ENCODE measurements around the gene BEX4. TPM values are rescaled to one million over a fixed set of nuclear protein-coding genes. Genes with fewer than 3 reads are reported as not detected.

Gene BEX4
- total RNA-seq, 1 donor: 13.0 TPM

DNA sequence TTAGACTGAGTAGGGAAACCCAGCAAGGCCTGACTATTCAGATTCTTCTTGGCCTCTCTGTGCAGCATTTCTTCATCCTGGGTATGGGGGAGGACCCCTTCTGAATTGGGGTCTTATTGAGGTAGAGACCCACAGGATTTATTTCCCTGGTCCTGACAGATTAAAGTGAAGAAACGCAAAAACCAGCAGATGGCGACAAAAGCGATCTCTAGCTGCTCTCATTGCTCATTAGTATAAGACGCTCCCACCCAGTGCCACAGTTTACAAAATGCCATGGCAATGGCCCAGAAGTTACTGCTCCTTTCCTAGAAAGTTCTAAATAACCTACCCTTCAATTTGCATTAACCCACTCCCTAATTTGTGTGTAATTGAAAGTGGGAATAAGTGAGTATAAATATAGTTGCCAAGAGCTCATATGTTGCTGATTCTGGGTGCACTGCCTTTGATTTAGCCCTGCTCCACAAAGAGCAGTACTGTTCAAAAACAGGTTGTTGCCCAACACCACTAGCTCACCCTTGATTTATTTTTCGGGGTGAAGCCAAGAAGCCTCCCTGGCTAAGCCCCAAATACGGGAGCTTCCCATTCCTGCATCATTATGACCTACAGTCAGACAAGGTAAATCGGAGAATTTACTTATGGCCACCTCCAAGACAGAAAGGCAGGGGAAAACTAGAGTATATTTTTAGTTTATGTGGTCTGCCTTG lies 3.7 kb upstream of the BEX4 start:
- Histone ChIP-seq H4K20me1 (ENCODE audit: insufficient read depth, low read length) (no peaks in the 10 kb centered on the region), H3K9me3 (ENCODE audit: low read depth, low read length) (no peaks in the 10 kb centered on the region)
- DNase-seq (ENCODE audit: insufficient read length, low spot score, missing footprints): peak; percentile 72

DNA sequence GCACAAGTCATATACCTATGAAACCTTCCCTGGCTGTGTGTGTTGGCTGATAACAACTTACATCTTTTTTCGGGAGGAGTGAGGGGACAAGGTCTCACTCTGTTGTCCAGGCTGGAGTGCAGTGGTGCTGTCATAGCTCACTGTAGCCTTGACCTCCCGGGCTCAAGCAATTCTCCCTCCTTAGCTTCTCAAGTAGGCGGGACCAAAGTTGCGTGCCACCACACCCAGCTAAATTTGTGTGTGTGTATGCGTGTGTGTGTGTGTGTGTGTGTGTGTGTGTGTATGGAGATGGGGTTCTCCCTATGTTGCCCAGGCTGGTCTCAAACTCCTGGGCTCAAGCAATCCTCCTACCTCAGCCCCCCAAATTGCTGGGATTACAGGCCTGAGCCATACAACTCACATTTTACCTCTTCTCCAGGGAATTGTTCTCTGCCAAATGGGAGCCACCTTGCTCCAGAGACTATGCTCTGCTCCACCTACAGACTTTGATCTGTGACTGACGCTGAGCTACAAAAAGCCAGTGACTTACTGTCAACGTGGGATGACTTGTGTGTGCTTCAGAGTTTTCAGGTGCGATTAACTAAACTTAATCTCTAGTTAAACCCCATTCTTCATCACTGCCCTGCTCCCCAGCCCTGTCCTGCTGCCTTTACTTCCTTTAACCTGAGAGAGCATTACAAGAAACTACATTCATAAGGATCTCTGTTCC lies 2.0 kb upstream of the BEX4 start:
- Histone ChIP-seq H4K20me1 (ENCODE audit: insufficient read depth, low read length) (no peaks in the 10 kb centered on the region), H3K4me2 (ENCODE audit: insufficient read depth, low read length) (no peak overlapping the region), H3K4me3 (ENCODE audit: insufficient read depth, low read length) (no peak overlapping the region), H3K27me3 (ENCODE audit: insufficient read depth, low read length) (peaks cover 2% of the 10 kb centered on the region), H3K36me3 (ENCODE audit: insufficient read depth, low read length) (no peaks in the 10 kb centered on the region), H3K27ac (ENCODE audit: low read depth, low read length) (no peak overlapping the region), H3K79me2 (ENCODE audit: insufficient read depth, low read length) (no peaks in the 10 kb centered on the region), H3K4me1 (ENCODE audit: insufficient read depth, low read length) (no peaks in the 10 kb centered on the region), H3K9me3 (ENCODE audit: low read depth, low read length) (no peaks in the 10 kb centered on the region), H2AFZ (ENCODE audit: low read length) (no peak overlapping the region)
- no peak for DNase-seq (ENCODE audit: insufficient read length, low spot score, missing footprints)
- TF ChIP-seq, protein P1, sequence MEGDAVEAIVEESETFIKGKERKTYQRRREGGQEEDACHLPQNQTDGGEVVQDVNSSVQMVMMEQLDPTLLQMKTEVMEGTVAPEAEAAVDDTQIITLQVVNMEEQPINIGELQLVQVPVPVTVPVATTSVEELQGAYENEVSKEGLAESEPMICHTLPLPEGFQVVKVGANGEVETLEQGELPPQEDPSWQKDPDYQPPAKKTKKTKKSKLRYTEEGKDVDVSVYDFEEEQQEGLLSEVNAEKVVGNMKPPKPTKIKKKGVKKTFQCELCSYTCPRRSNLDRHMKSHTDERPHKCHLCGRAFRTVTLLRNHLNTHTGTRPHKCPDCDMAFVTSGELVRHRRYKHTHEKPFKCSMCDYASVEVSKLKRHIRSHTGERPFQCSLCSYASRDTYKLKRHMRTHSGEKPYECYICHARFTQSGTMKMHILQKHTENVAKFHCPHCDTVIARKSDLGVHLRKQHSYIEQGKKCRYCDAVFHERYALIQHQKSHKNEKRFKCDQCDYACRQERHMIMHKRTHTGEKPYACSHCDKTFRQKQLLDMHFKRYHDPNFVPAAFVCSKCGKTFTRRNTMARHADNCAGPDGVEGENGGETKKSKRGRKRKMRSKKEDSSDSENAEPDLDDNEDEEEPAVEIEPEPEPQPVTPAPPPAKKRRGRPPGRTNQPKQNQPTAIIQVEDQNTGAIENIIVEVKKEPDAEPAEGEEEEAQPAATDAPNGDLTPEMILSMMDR (IDR thresholded peaks at IDR 0.05; ENCODE audit: extremely low read depth, low read depth, low read length): no peak

More for the DNA sequence above, 3.7 kb upstream of the BEX4 start:
- H3K36me3 ChIP-seq (ENCODE audit: insufficient read depth, low read length): no peaks in the 10 kb centered on the region
- no peak overlapping the region for H2AFZ ChIP-seq (ENCODE audit: low read length)
- H3K4me2 ChIP-seq (ENCODE audit: insufficient read depth, low read length): no peak overlapping the region
- H3K4me1 ChIP-seq (ENCODE audit: insufficient read depth, low read length): no peaks in the 10 kb centered on the region
- H3K4me3 ChIP-seq (ENCODE audit: insufficient read depth, low read length): no peak overlapping the region
- no peak overlapping the region for H3K27ac ChIP-seq (ENCODE audit: low read depth, low read length)
- H3K27me3 ChIP-seq (ENCODE audit: insufficient read depth, low read length): peaks cover 10% of the 10 kb centered on the region
- no peaks in the 10 kb centered on the region for H3K79me2 ChIP-seq (ENCODE audit: insufficient read depth, low read length)
- TF ChIP-seq, protein P1 (IDR thresholded peaks at IDR 0.05; ENCODE audit: extremely low read depth, low read depth, low read length): peak; percentile 65

DNA sequence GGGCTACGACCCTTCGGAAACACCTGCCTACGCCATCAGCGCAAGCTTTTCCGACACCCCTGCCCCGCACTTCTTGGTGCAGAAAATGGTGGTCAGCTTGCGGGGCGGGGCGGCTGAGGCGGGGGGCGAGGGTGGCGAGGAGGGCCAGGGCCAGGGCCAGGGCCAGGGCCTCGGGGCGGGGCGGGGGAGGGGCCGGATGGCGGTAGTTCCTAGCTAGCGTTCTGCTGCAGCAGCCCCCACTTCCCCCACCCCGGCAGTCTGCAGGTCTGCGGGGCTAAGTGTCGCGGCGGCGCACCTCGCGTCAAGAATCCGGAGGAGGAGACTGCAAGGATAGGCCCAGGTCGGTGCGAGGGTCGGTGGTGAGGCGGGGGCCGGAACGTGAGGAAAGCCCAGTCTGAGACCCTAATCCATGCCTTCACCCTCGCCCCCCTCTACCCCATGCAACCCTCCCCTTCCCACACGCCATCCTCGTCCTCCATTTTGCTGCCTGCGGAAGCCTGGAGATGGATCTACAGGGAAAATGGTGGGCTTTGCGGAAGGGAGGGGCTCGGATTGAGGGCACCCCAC lies 600 bp downstream of the BEX4 start:
- DNase-seq (ENCODE audit: insufficient read length, low spot score, missing footprints): no peak
- Histone ChIP-seq H2AFZ (ENCODE audit: low read length) (peak overlapping the region; percentile 74), H3K9me3 (ENCODE audit: low read depth, low read length) (no peaks in the 10 kb centered on the region), H3K79me2 (ENCODE audit: insufficient read depth, low read length) (no peaks in the 10 kb centered on the region), H3K4me2 (ENCODE audit: insufficient read depth, low read length) (peak overlapping the region; percentile 76), H3K27ac (ENCODE audit: low read depth, low read length) (no peak overlapping the region), H3K27me3 (ENCODE audit: insufficient read depth, low read length) (no peaks in the 10 kb centered on the region), H3K4me1 (ENCODE audit: insufficient read depth, low read length) (no peaks in the 10 kb centered on the region), H3K4me3 (ENCODE audit: insufficient read depth, low read length) (peak overlapping the region; percentile 77), H3K36me3 (ENCODE audit: insufficient read depth, low read length) (no peaks in the 10 kb centered on the region), H4K20me1 (ENCODE audit: insufficient read depth, low read length) (no peaks in the 10 kb centered on the region)
- TF ChIP-seq, protein P1 (IDR thresholded peaks at IDR 0.05; ENCODE audit: extremely low read depth, low read depth, low read length): no peak
